OCI-LY3 (cell line): ENCODE results near the gene C16orf74.

Source experiments
- H2AFZ ChIP-seq: fragments of 200-600, 300-600 bp; shearing (Covaris generic); 2 replicates; pipeline ENCODE4 v1.6.0; 2014; ENCODE audit warnings: antibody characterized with exemption, low read depth, low read length
- H3K27ac ChIP-seq: fragments of 200-600, 300-600 bp; sonication (generic); 2 replicates; pipeline ENCODE4 v1.5.1; 2014; ENCODE audit warnings: mild to moderate bottlenecking, low read length, moderate library complexity, mixed read lengths
- H3K27me3 ChIP-seq: fragments of 200-600, 300-600 bp; sonication (generic); 2 replicates; pipeline ENCODE4 v1.6.1; 2014; ENCODE audit warnings: low read depth, low read length, mixed read lengths
- H3K36me3 ChIP-seq: fragments of 200-600, 300-600 bp; sonication (generic); replicated peaks from 2 replicates; pipeline ENCODE3; 2014; ENCODE audit warnings: low read depth, low read length, mixed read lengths
- H3K4me1 ChIP-seq: fragments of 300-600, 200-600 bp; sonication (generic); 2 replicates; pipeline ENCODE4 v1.6.1; 2014; ENCODE audit warnings: low read length, mixed read lengths
- H3K4me2 ChIP-seq: fragments of 200-600, 300-600 bp; sonication (generic); 2 replicates; pipeline ENCODE4 v1.6.1; 2014; ENCODE audit warnings: low read length, mixed read lengths
- H3K4me3 ChIP-seq: fragments of 300-600, 200-600 bp; sonication (generic); 2 replicates; pipeline ENCODE4 v1.5.1; 2014; ENCODE audit warnings: antibody characterized with exemption, mild to moderate bottlenecking, low read length, moderate library complexity
- H3K79me2 ChIP-seq: fragments of 300-600, 200-600 bp; shearing (Covaris generic); 2 replicates; pipeline ENCODE4 v1.6.1; 2014; ENCODE audit warnings: mild to moderate bottlenecking, low read length, mixed read lengths
- H3K9ac ChIP-seq: fragments of 300-600, 200-600 bp; shearing (Covaris generic); 2 replicates; pipeline ENCODE4 v1.6.0; 2014; ENCODE audit warnings: mild to moderate bottlenecking, low read length, moderate library complexity
- H3K9me3 ChIP-seq: fragments of 200-600, 300-600 bp; shearing (Covaris generic); 2 replicates; pipeline ENCODE4 v1.6.1; 2014; ENCODE audit warnings: low read length, mixed read lengths; ENCODE audit not compliant: insufficient read depth
- H4K20me1 ChIP-seq: fragments of 200-600, 300-600 bp; sonication (generic); 2 replicates; pipeline ENCODE4 v1.6.1; 2016; ENCODE audit warnings: low read length, mixed read lengths; ENCODE audit not compliant: insufficient read depth
- CTCF ChIP-seq: fragments of 200-600, 300-600 bp; sonication (generic); IDR thresholded peaks from 2 replicates; pipeline ENCODE4 v1.5.1; 2014; ENCODE audit warnings: antibody characterized with exemption, low read length, low read depth
- EZH2phosphoT487 ChIP-seq: fragments of 200-600 bp; shearing (Covaris generic); IDR thresholded peaks from 2 replicates; pipeline ENCODE4 v1.6.1; 2018; ENCODE audit warnings: antibody characterized with exemption, mixed run types, low read depth

The C16orf74 gene

GRCh38 chr16:85712801-85713200, 38.1 kb downstream of the C16orf74 start:
- Histone ChIP-seq H3K9ac (no peak overlapping the region), H2AFZ (no peak overlapping the region), H3K79me2 (no peaks in the 10 kb centered on the region), H3K27ac (no peak overlapping the region), H3K27me3 (peaks cover 30% of the 10 kb centered on the region), H3K4me2 (no peak overlapping the region), H3K9me3 (no peaks in the 10 kb centered on the region), H4K20me1 (no peaks in the 10 kb centered on the region), H3K4me1 (no peaks in the 10 kb centered on the region), H3K4me3 (no peak overlapping the region), H3K36me3 (no peaks in the 10 kb centered on the region)
- TF ChIP-seq CTCF: no peak

- H3K36me3 ChIP-seq: no peaks in the 10 kb centered on the region
- H3K4me3 ChIP-seq: no peak overlapping the region
- H3K4me2 ChIP-seq: no peak overlapping the region
- H3K9ac ChIP-seq: no peak overlapping the region
- H3K79me2 ChIP-seq: no peaks in the 10 kb centered on the region
- TF ChIP-seq CTCF: no peak
- no peak for TF ChIP-seq EZH2phosphoT487
- no peaks in the 10 kb centered on the region for H4K20me1 ChIP-seq
- H3K9me3 ChIP-seq: no peaks in the 10 kb centered on the region
- H3K27me3 ChIP-seq: peaks cover 28% of the 10 kb centered on the region
- no peaks in the 10 kb centered on the region for H3K4me1 ChIP-seq
- H3K27ac ChIP-seq: no peak overlapping the region
- no peak overlapping the region for H2AFZ ChIP-seq
Measured at GRCh38 chr16:85711982-85712587, 38.8 kb downstream of the C16orf74 start.

- H3K4me2 ChIP-seq: no peak overlapping the region
- H3K27ac ChIP-seq: no peak overlapping the region
- TF ChIP-seq CTCF (no peak), EZH2phosphoT487 (no peak)
- H3K9ac ChIP-seq: no peak overlapping the region
- no peaks in the 10 kb centered on the region for H4K20me1 ChIP-seq
- H3K27me3 ChIP-seq: peaks cover 15% of the 10 kb centered on the region; the same call in 1 of the 2 replicates
- no peaks in the 10 kb centered on the region for H3K79me2 ChIP-seq
- H2AFZ ChIP-seq: no peak overlapping the region
- H3K4me3 ChIP-seq: no peak overlapping the region
- H3K4me1 ChIP-seq: no peaks in the 10 kb centered on the region
- H3K36me3 ChIP-seq: no peaks in the 10 kb centered on the region
- H3K9me3 ChIP-seq: no peaks in the 10 kb centered on the region
Measured at GRCh38 chr16:85710732-85711131, 40.2 kb downstream of the C16orf74 start.

GRCh38 chr16:85709766-85710585, 40.9 kb downstream of the C16orf74 start:
- Histone ChIP-seq H3K9me3 (no peaks in the 10 kb centered on the region), H4K20me1 (no peaks in the 10 kb centered on the region), H3K79me2 (no peaks in the 10 kb centered on the region), H3K27me3 (peaks cover 9% of the 10 kb centered on the region; the same call in 1 of the 2 replicates), H2AFZ (no peak overlapping the region), H3K4me1 (no peaks in the 10 kb centered on the region), H3K4me3 (no peak overlapping the region), H3K36me3 (no peaks in the 10 kb centered on the region), H3K4me2 (no peak overlapping the region), H3K27ac (no peak overlapping the region), H3K9ac (no peak overlapping the region)
- TF ChIP-seq EZH2phosphoT487: no peak
- no peak for TF ChIP-seq CTCF
